Measurements from ENCODE around the gene HS6ST3. TPM values are rescaled to one million over a fixed set of nuclear protein-coding genes. Genes with fewer than 3 reads are reported as not detected.

HS6ST3 gene
- total RNA-seq, 1 donor from 2014 or later, result not detected

GRCh38 chr13:96284971-96285370 is 195.1 kb downstream of the HS6ST3 start:
- TF ChIP-seq, protein P1, sequence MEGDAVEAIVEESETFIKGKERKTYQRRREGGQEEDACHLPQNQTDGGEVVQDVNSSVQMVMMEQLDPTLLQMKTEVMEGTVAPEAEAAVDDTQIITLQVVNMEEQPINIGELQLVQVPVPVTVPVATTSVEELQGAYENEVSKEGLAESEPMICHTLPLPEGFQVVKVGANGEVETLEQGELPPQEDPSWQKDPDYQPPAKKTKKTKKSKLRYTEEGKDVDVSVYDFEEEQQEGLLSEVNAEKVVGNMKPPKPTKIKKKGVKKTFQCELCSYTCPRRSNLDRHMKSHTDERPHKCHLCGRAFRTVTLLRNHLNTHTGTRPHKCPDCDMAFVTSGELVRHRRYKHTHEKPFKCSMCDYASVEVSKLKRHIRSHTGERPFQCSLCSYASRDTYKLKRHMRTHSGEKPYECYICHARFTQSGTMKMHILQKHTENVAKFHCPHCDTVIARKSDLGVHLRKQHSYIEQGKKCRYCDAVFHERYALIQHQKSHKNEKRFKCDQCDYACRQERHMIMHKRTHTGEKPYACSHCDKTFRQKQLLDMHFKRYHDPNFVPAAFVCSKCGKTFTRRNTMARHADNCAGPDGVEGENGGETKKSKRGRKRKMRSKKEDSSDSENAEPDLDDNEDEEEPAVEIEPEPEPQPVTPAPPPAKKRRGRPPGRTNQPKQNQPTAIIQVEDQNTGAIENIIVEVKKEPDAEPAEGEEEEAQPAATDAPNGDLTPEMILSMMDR (IDR thresholded peaks at IDR 0.05), result no peak
- no peak for DNase-seq (ENCODE audit: extremely low spot score, unreplicated experiment)
- H3K4me1 Mint-ChIP-seq (ENCODE audit: unreplicated experiment), result no peaks in the 10 kb centered on the region
- H3K27me3 Mint-ChIP-seq (ENCODE audit: unreplicated experiment), result peaks cover 3% of the 10 kb centered on the region
- no peak overlapping the region for H3K27ac Mint-ChIP-seq (ENCODE audit: unreplicated experiment)
- H3K4me3 Mint-ChIP-seq (ENCODE audit: unreplicated experiment), result no peak overlapping the region
- H3K9me3 Mint-ChIP-seq (ENCODE audit: unreplicated experiment), result no peaks in the 10 kb centered on the region
- H3K36me3 Mint-ChIP-seq (ENCODE audit: unreplicated experiment), result no peaks in the 10 kb centered on the region

DNA sequence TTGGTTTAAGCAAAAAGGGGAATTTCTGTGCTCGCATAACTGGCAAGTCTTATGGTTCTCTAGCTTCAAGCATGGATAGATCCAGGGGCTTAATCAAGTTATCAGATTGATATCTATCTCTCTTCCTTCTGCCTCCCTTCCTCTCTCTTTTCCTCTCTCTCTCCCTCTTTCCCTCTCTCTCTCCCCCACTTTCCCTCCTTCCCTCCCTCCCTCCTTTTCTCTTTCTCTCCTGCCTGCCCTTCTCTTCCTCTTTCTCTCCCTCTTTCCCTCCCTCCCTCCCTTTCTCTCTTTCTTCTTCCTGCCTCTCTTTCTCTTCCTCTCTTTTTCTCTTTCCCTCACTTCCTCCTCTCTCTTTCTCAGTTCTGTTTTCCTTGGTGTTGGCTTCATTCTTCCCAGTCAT is 195.8 kb downstream of the HS6ST3 start:
- Mint-ChIP-seq H3K9me3 (ENCODE audit: unreplicated experiment) (no peaks in the 10 kb centered on the region), H3K4me1 (ENCODE audit: unreplicated experiment) (no peaks in the 10 kb centered on the region), H3K27ac (ENCODE audit: unreplicated experiment) (no peak overlapping the region), H3K36me3 (ENCODE audit: unreplicated experiment) (no peaks in the 10 kb centered on the region), H3K27me3 (ENCODE audit: unreplicated experiment) (peaks cover 5% of the 10 kb centered on the region), H3K4me3 (ENCODE audit: unreplicated experiment) (no peak overlapping the region)
- TF ChIP-seq, protein P1 (IDR thresholded peaks at IDR 0.05), result no peak
- DNase-seq (ENCODE audit: extremely low spot score, unreplicated experiment), result no peak

- H3K4me1 Mint-ChIP-seq (ENCODE audit: unreplicated experiment), result no peaks in the 10 kb centered on the region
- H3K4me3 Mint-ChIP-seq (ENCODE audit: unreplicated experiment), result no peak overlapping the region
- no peak for DNase-seq (ENCODE audit: extremely low spot score, unreplicated experiment)
- H3K27ac Mint-ChIP-seq (ENCODE audit: unreplicated experiment), result no peak overlapping the region
- no peaks in the 10 kb centered on the region for H3K9me3 Mint-ChIP-seq (ENCODE audit: unreplicated experiment)
- H3K27me3 Mint-ChIP-seq (ENCODE audit: unreplicated experiment), result peaks cover 14% of the 10 kb centered on the region
- TF ChIP-seq, protein P1 (IDR thresholded peaks at IDR 0.05), result no peak
- H3K36me3 Mint-ChIP-seq (ENCODE audit: unreplicated experiment), result no peaks in the 10 kb centered on the region
These were observed 205.3 kb downstream of the HS6ST3 start for GRCh38 chr13:96294930-96295881.

GRCh38 chr13:96297360-96297759 is 207.5 kb downstream of the HS6ST3 start:
- Mint-ChIP-seq H3K27me3 (ENCODE audit: unreplicated experiment) (peaks cover 8% of the 10 kb centered on the region), H3K4me3 (ENCODE audit: unreplicated experiment) (no peak overlapping the region), H3K27ac (ENCODE audit: unreplicated experiment) (no peak overlapping the region), H3K36me3 (ENCODE audit: unreplicated experiment) (no peaks in the 10 kb centered on the region), H3K9me3 (ENCODE audit: unreplicated experiment) (no peaks in the 10 kb centered on the region), H3K4me1 (ENCODE audit: unreplicated experiment) (no peaks in the 10 kb centered on the region)
- no peak for DNase-seq (ENCODE audit: extremely low spot score, unreplicated experiment)
- TF ChIP-seq, protein P1 (IDR thresholded peaks at IDR 0.05), result no peak

- H3K9me3 Mint-ChIP-seq (ENCODE audit: unreplicated experiment), result no peaks in the 10 kb centered on the region
- no peaks in the 10 kb centered on the region for H3K36me3 Mint-ChIP-seq (ENCODE audit: unreplicated experiment)
- no peak overlapping the region for H3K27ac Mint-ChIP-seq (ENCODE audit: unreplicated experiment)
- no peak for DNase-seq (ENCODE audit: extremely low spot score, unreplicated experiment)
- no peaks in the 10 kb centered on the region for H3K4me1 Mint-ChIP-seq (ENCODE audit: unreplicated experiment)
- H3K27me3 Mint-ChIP-seq (ENCODE audit: unreplicated experiment), result peaks cover 8% of the 10 kb centered on the region
- no peak overlapping the region for H3K4me3 Mint-ChIP-seq (ENCODE audit: unreplicated experiment)
- TF ChIP-seq, protein P1 (IDR thresholded peaks at IDR 0.05), result no peak
These were observed 209.3 kb downstream of the HS6ST3 start for GRCh38 chr13:96299235-96299634.
